ENCODE measurements around the gene GRAMD2B. TPM values are rescaled to one million over a fixed set of nuclear protein-coding genes. Genes with fewer than 3 reads are reported as not detected.

GRAMD2B gene
- total RNA-seq, 1 donor from 2014 or later, result 7.1 TPM

GRCh38 chr5:126471247-126471646 is 48.0 kb downstream of the GRAMD2B start:
- no peak for TF ChIP-seq CTCF (conservative IDR thresholded peaks at IDR 0.05)
- H3K4me1 Mint-ChIP-seq, result no peaks in the 10 kb centered on the region
- H3K9me3 Mint-ChIP-seq, result no peaks in the 10 kb centered on the region
- H3K36me3 Mint-ChIP-seq (ENCODE audit: low read depth), result peaks cover 12% of the 10 kb centered on the region
- no peaks in the 10 kb centered on the region for H3K27me3 Mint-ChIP-seq (ENCODE audit: low read depth)
- H3K4me3 Mint-ChIP-seq, result no peak overlapping the region
- no peak overlapping the region for H3K27ac Mint-ChIP-seq (ENCODE audit: unreplicated experiment)
- DNase-seq (ENCODE audit: low read depth, low spot score), result no peak

- no peaks in the 10 kb centered on the region for H3K9me3 Mint-ChIP-seq
- no peak overlapping the region for H3K4me3 Mint-ChIP-seq
- no peaks in the 10 kb centered on the region for H3K4me1 Mint-ChIP-seq
- H3K27ac Mint-ChIP-seq (ENCODE audit: unreplicated experiment), result no peak overlapping the region
- no peaks in the 10 kb centered on the region for H3K27me3 Mint-ChIP-seq (ENCODE audit: low read depth)
- peaks cover 12% of the 10 kb centered on the region for H3K36me3 Mint-ChIP-seq (ENCODE audit: low read depth)
- no peak for TF ChIP-seq CTCF (conservative IDR thresholded peaks at IDR 0.05)
- no peak for DNase-seq (ENCODE audit: low read depth, low spot score)
These were observed 48.8 kb downstream of the GRAMD2B start for GRCh38 chr5:126471875-126472537.

- no peaks in the 10 kb centered on the region for H3K27me3 Mint-ChIP-seq (ENCODE audit: low read depth)
- no peak overlapping the region for H3K27ac Mint-ChIP-seq (ENCODE audit: unreplicated experiment)
- no peaks in the 10 kb centered on the region for H3K4me1 Mint-ChIP-seq
- no peak for DNase-seq (ENCODE audit: low read depth, low spot score)
- no peak overlapping the region for H3K4me3 Mint-ChIP-seq
- H3K9me3 Mint-ChIP-seq, result no peaks in the 10 kb centered on the region
- H3K36me3 Mint-ChIP-seq (ENCODE audit: low read depth), result peaks cover 12% of the 10 kb centered on the region
- no peak for TF ChIP-seq CTCF (conservative IDR thresholded peaks at IDR 0.05)
These were observed 49.3 kb downstream of the GRAMD2B start for GRCh38 chr5:126472538-126472889.

- H3K27ac Mint-ChIP-seq (ENCODE audit: unreplicated experiment), result no peak overlapping the region
- no peaks in the 10 kb centered on the region for H3K9me3 Mint-ChIP-seq
- H3K4me1 Mint-ChIP-seq, result peaks cover under 1% of the 10 kb centered on the region
- H3K4me3 Mint-ChIP-seq, result no peak overlapping the region
- TF ChIP-seq CTCF (conservative IDR thresholded peaks at IDR 0.05), result no peak
- DNase-seq (ENCODE audit: low read depth, low spot score), result no peak
- no peaks in the 10 kb centered on the region for H3K27me3 Mint-ChIP-seq (ENCODE audit: low read depth)
- peaks cover 13% of the 10 kb centered on the region for H3K36me3 Mint-ChIP-seq (ENCODE audit: low read depth)
These were observed 54.3 kb downstream of the GRAMD2B start for GRCh38 chr5:126477294-126478117.

- no peak overlapping the region for H3K4me3 Mint-ChIP-seq
- no peak for TF ChIP-seq CTCF (conservative IDR thresholded peaks at IDR 0.05)
These were observed 56.6 kb downstream of the GRAMD2B start for GRCh38 chr5:126479810-126480209.

More at GRCh38 chr5:126479810-126480209, 56.6 kb downstream of the GRAMD2B start:
- Mint-ChIP-seq H3K27ac (ENCODE audit: unreplicated experiment) (no peak overlapping the region), H3K27me3 (ENCODE audit: low read depth) (no peaks in the 10 kb centered on the region), H3K36me3 (ENCODE audit: low read depth) (peaks cover 14% of the 10 kb centered on the region), H3K9me3 (no peaks in the 10 kb centered on the region), H3K4me1 (peaks cover 12% of the 10 kb centered on the region)
- no peak for DNase-seq (ENCODE audit: low read depth, low spot score)

Measured in neural crest cell (in vitro differentiated cells).